ENCODE measurements around the gene MAP3K14. TPM values are rescaled to one million over a fixed set of nuclear protein-coding genes. Genes with fewer than 3 reads are reported as not detected.

The MAP3K14 gene
- polyA plus RNA-seq, 1 of the 3 experiments (the other 2 are of a cell fraction) = 11.9 TPM

DNA sequence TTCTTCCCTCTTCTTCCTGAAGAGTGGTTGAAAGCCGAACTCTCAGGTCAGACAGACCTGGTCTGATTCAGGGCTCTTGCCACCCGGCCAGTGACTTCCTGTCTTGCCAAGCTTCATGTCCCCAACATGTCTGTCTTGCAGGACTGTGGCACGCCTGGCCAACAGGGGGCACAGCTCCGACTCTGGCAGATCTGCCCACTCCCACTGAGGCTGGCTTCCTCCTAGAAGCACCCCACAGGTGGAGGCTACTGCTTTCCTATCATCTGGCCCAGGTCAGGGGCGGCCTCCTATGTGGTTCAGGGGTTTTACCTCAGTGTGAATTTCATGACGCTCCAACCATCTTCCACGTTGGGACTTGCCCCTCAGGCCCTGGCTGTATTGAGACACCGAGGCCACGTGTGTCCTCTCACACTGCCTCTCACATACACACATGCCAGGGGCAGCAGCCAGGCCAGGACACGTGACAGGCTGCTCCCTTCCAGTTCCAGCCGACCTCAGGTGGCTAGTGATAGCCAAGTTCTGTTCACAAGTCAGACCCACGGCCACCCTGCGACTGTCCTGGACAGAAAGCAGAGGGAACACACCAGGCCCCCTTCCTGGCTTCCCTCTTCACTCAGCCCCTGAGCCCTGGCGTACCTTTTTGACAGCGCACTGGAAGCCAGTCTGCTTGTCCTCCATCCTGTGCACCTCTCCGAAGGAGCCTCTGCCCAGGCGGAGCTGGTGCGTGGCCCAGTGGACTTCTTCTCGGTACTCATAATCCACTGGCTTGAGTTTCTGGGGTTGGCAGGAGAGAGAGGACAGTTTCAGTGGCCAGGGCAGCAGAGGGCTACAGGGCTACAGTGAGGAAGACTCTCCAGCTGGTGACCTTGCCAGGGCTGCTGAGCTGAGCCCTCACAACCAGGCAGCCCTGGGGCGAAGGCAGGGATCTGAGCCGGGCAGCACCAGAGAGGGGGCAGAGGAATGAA, 32.4 kb downstream of the MAP3K14 start:
- no peak for DNase-seq
- Histone ChIP-seq H3K9ac (no peak overlapping the region), H3K27me3 (ENCODE audit: insufficient read depth) (no peaks in the 10 kb centered on the region), H3K4me2 (no peak overlapping the region), H3K9me3 (no peaks in the 10 kb centered on the region), H3K79me2 (ENCODE audit: insufficient read depth) (peaks cover 18% of the 10 kb centered on the region), H3K9me2 (no peaks in the 10 kb centered on the region), H3K4me3 (ENCODE audit: low read depth in 2 of 2, low read length in 1 of 2) (no peak overlapping the region), H2AFZ (ENCODE audit: low read depth) (no peak overlapping the region), H3K4me1 (ENCODE audit: control insufficient read depth in 1 of 2, insufficient read depth in 2 of 2, low read depth in 1 of 2, low read length in 1 of 2) (peaks cover 0 to 36% of the 10 kb centered on the region in 2 experiments; a peak in 2 of 4 replicates), H3K36me3 (replicated peaks in 1 of 2; ENCODE audit: control insufficient read depth in 1 of 2, insufficient read depth in 2 of 2, low read length in 1 of 2) (peaks cover 54 to 60% of the 10 kb centered on the region in 2 experiments), H3K27ac (ENCODE audit: low read depth in 2 of 2, low read length in 1 of 2) (no peak overlapping the region; a peak in 1 of 4 replicates), H3F3A (replicated peaks; ENCODE audit: insufficient read depth) (peaks cover 22% of the 10 kb centered on the region), H4K20me1 (ENCODE audit: insufficient read depth) (0 out of 2 replicates have a peak, but pooled peaks cover 3% of the 10 kb centered on the region)
- ChIA-PET POLR2A (no interaction called here), CTCF (interaction anchor here (0.6 to 3.3 kb wide), 11 partner anchors 15 to 1432 kb away, joined by 3 to 17 read pairs (median 3); partner anchors contain the start of gene MAP3K14)
- TF ChIP-seq FOXM1 (IDR thresholded peaks at IDR 0.05; ENCODE audit: low read depth) (no peak), NFIC (IDR thresholded peaks at IDR 0.05; ENCODE audit: borderline replicate concordance) (no peak), EP300 (IDR thresholded peaks at IDR 0.05; ENCODE audit: borderline replicate concordance in 1 of 2, low read depth in 1 of 2, low read length in 1 of 2) (no peak), SIN3A (IDR thresholded peaks at IDR 0.05; ENCODE audit: borderline replicate concordance, low read depth, low read length) (no peak), FOSL2 (IDR thresholded peaks at IDR 0.05; ENCODE audit: borderline replicate concordance, low read depth) (no peak), TEAD4 (IDR thresholded peaks at IDR 0.05; ENCODE audit: borderline replicate concordance, insufficient read depth) (no peak), RAD21 (IDR thresholded peaks at IDR 0.05; ENCODE audit: low read length) (peak; percentile 24; the same call in 1 of the 2 replicates), TAF1 (IDR thresholded peaks at IDR 0.05; ENCODE audit: borderline replicate concordance, low read depth, low read length) (no peak), MXI1 (IDR thresholded peaks at IDR 0.05; ENCODE audit: low read depth, low read length) (no peak), SMC3 (IDR thresholded peaks at IDR 0.05; ENCODE audit: low read depth, low read length) (peak; percentile 20; the same call in 1 of the 2 replicates)
- TF ChIP-seq, protein P1, sequence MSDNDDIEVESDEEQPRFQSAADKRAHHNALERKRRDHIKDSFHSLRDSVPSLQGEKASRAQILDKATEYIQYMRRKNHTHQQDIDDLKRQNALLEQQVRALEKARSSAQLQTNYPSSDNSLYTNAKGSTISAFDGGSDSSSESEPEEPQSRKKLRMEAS (IDR thresholded peaks at IDR 0.05; ENCODE audit: low read depth) = no peak
- TF ChIP-seq, protein P2, sequence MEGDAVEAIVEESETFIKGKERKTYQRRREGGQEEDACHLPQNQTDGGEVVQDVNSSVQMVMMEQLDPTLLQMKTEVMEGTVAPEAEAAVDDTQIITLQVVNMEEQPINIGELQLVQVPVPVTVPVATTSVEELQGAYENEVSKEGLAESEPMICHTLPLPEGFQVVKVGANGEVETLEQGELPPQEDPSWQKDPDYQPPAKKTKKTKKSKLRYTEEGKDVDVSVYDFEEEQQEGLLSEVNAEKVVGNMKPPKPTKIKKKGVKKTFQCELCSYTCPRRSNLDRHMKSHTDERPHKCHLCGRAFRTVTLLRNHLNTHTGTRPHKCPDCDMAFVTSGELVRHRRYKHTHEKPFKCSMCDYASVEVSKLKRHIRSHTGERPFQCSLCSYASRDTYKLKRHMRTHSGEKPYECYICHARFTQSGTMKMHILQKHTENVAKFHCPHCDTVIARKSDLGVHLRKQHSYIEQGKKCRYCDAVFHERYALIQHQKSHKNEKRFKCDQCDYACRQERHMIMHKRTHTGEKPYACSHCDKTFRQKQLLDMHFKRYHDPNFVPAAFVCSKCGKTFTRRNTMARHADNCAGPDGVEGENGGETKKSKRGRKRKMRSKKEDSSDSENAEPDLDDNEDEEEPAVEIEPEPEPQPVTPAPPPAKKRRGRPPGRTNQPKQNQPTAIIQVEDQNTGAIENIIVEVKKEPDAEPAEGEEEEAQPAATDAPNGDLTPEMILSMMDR (IDR thresholded peaks at IDR 0.05) = peak; percentile 42
- WGBS (ENCODE audit: low lambda C conversion rate) = 89% methylated on average over 18 of the region's 21 CpGs

DNA sequence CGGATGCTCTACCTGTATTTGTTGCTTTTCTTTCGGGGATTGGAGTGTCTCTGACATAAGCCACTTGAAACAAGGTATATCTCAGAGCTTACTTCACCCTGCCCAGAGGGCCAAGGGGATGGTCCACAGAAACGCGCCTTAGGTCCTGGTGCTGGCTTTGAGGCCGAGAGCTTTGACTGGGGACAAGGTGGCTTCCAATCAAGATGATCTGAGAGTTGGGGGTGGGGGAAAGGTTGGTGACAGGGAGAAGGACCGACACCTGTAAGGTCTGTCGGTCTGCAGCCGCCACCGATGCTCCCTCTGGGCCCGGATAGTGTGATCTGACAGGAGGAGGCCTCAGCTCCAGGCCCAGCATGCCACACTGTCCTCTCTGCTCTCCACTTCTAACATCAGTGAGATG, 33.1 kb downstream of the MAP3K14 start:
- Histone ChIP-seq H3K27me3 (ENCODE audit: insufficient read depth) (no peaks in the 10 kb centered on the region), H3K9ac (no peak overlapping the region), H3K9me2 (no peaks in the 10 kb centered on the region), H3K4me2 (no peak overlapping the region), H3F3A (replicated peaks; ENCODE audit: insufficient read depth) (peaks cover 25% of the 10 kb centered on the region), H4K20me1 (ENCODE audit: insufficient read depth) (0 out of 2 replicates have a peak, but pooled peaks cover 2% of the 10 kb centered on the region), H3K36me3 (replicated peaks in 1 of 2; ENCODE audit: control insufficient read depth in 1 of 2, insufficient read depth in 2 of 2, low read length in 1 of 2) (peaks cover 46 to 57% of the 10 kb centered on the region in 2 experiments), H3K9me3 (no peaks in the 10 kb centered on the region), H3K4me3 (ENCODE audit: low read depth in 2 of 2, low read length in 1 of 2) (no peak overlapping the region), H3K79me2 (ENCODE audit: insufficient read depth) (peaks cover 11% of the 10 kb centered on the region; the same call in 1 of the 2 replicates), H3K27ac (ENCODE audit: low read depth in 2 of 2, low read length in 1 of 2) (no peak overlapping the region), H3K4me1 (ENCODE audit: control insufficient read depth in 1 of 2, insufficient read depth in 2 of 2, low read depth in 1 of 2, low read length in 1 of 2) (peaks cover 0 to 28% of the 10 kb centered on the region in 2 experiments; a peak in 2 of 4 replicates), H2AFZ (ENCODE audit: low read depth) (no peak overlapping the region)
- 75% methylated on average over 10 of the region's 10 CpGs for WGBS (ENCODE audit: low lambda C conversion rate)
- DNase-seq = no peak
- CTCF ChIA-PET = interaction anchor here (0.6 to 1.7 kb wide), 9 partner anchors 16 to 1433 kb away, joined by 3 to 12 read pairs (median 3); partner anchors contain the start of gene MAP3K14
- POLR2A ChIA-PET = interaction anchor here (0.6 kb wide), 1 partner anchor 9 kb away, joined by 4 read pairs; no protein-coding TSS in a partner anchor
- TF ChIP-seq, protein P3, sequence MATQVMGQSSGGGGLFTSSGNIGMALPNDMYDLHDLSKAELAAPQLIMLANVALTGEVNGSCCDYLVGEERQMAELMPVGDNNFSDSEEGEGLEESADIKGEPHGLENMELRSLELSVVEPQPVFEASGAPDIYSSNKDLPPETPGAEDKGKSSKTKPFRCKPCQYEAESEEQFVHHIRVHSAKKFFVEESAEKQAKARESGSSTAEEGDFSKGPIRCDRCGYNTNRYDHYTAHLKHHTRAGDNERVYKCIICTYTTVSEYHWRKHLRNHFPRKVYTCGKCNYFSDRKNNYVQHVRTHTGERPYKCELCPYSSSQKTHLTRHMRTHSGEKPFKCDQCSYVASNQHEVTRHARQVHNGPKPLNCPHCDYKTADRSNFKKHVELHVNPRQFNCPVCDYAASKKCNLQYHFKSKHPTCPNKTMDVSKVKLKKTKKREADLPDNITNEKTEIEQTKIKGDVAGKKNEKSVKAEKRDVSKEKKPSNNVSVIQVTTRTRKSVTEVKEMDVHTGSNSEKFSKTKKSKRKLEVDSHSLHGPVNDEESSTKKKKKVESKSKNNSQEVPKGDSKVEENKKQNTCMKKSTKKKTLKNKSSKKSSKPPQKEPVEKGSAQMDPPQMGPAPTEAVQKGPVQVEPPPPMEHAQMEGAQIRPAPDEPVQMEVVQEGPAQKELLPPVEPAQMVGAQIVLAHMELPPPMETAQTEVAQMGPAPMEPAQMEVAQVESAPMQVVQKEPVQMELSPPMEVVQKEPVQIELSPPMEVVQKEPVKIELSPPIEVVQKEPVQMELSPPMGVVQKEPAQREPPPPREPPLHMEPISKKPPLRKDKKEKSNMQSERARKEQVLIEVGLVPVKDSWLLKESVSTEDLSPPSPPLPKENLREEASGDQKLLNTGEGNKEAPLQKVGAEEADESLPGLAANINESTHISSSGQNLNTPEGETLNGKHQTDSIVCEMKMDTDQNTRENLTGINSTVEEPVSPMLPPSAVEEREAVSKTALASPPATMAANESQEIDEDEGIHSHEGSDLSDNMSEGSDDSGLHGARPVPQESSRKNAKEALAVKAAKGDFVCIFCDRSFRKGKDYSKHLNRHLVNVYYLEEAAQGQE (IDR thresholded peaks at IDR 0.05; ENCODE audit: low read depth, low read length) = no peak
- no peak for TF ChIP-seq MEF2A (IDR thresholded peaks at IDR 0.05; ENCODE audit: borderline replicate concordance, low read depth)
- TF ChIP-seq NFIC (IDR thresholded peaks at IDR 0.05; ENCODE audit: borderline replicate concordance) = no peak
- no peak for TF ChIP-seq TAF1 (IDR thresholded peaks at IDR 0.05; ENCODE audit: borderline replicate concordance, low read depth, low read length)
- TF ChIP-seq, protein P1 (IDR thresholded peaks at IDR 0.05; ENCODE audit: low read depth) = no peak
- TF ChIP-seq, protein P4, sequence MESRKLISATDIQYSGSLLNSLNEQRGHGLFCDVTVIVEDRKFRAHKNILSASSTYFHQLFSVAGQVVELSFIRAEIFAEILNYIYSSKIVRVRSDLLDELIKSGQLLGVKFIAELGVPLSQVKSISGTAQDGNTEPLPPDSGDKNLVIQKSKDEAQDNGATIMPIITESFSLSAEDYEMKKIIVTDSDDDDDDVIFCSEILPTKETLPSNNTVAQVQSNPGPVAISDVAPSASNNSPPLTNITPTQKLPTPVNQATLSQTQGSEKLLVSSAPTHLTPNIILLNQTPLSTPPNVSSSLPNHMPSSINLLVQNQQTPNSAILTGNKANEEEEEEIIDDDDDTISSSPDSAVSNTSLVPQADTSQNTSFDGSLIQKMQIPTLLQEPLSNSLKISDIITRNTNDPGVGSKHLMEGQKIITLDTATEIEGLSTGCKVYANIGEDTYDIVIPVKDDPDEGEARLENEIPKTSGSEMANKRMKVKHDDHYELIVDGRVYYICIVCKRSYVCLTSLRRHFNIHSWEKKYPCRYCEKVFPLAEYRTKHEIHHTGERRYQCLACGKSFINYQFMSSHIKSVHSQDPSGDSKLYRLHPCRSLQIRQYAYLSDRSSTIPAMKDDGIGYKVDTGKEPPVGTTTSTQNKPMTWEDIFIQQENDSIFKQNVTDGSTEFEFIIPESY (IDR thresholded peaks at IDR 0.05; ENCODE audit: borderline replicate concordance, low read depth) = no peak
- TF ChIP-seq GABPA (IDR thresholded peaks at IDR 0.05; ENCODE audit: low read depth) = no peak

Measured in SK-N-SH (cell line).